ENCODE data around the gene ATG9B. TPM values are rescaled to one million over a fixed set of nuclear protein-coding genes. Genes with fewer than 3 reads are reported as not detected.

ATG9B gene
- total RNA-seq, 1 experiment from 2014 or later = 1.3 TPM

DNA sequence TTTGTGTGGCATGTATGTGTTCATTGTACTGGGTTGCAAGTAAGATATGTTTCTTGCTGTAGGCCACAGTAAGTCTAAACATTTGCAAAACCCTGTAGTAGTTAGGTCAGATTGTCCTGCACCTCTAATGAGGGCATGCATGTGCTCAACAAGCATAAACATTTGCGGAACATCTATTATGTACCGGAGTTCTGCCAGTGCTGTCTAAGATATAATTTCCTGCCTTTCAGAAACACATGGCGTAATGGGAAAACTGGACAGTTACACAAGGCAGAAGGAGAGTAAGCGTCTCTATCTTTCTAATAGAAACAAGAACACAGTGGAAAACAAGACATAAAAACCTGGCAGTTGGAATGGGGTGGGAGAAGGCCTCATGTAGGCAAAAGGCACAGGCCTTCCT is 6.7 kb upstream of the ATG9B start:
- Histone ChIP-seq H3K27me3 (ENCODE audit: low read length) (no peaks in the 10 kb centered on the region), H3K79me2 (ENCODE audit: low read length) (peaks cover 24% of the 10 kb centered on the region), H3K9ac (ENCODE audit: low read length) (no peak overlapping the region), H3K4me2 (ENCODE audit: low read length) (no peak overlapping the region), H3K9me2 (replicated peaks; ENCODE audit: low read length) (no peaks in the 10 kb centered on the region), H3K4me1 (ENCODE audit: insufficient read depth, low read length) (peaks cover 26% of the 10 kb centered on the region), H2AFZ (ENCODE audit: low read length) (no peak overlapping the region), H4K20me1 (ENCODE audit: low read length) (no peaks in the 10 kb centered on the region), H3K4me3 (ENCODE audit: low read length) (no peak overlapping the region), H3F3A (ENCODE audit: low read length, unreplicated experiment) (no peaks in the 10 kb centered on the region), H3K36me3 (ENCODE audit: low read depth, low read length) (no peaks in the 10 kb centered on the region; the same call in 1 of the 2 replicates), H3K27ac (ENCODE audit: low read length) (no peak overlapping the region), H3K9me3 (ENCODE audit: low read length) (no peaks in the 10 kb centered on the region)
- ATAC-seq = no peak
- POLR2A ChIA-PET (ENCODE audit: unreplicated experiment) = no interaction called here
- intact Hi-C loops (cut with micrococcal nuclease) = no loop called here
- no TSS peak for BruUV-seq (replicated peaks)
- TF ChIP-seq CTCF (conservative IDR thresholded peaks at IDR 0.05; ENCODE audit: low read depth, low read length) (no peak), EZH2 (IDR thresholded peaks at IDR 0.05; ENCODE audit: low read length, unreplicated experiment) (no peak), EZH2phosphoT487 (IDR thresholded peaks at IDR 0.05; ENCODE audit: borderline replicate concordance, low read length) (no peak)
- CTCF ChIA-PET = no interaction called here
- no peak for DNase-seq

DNA sequence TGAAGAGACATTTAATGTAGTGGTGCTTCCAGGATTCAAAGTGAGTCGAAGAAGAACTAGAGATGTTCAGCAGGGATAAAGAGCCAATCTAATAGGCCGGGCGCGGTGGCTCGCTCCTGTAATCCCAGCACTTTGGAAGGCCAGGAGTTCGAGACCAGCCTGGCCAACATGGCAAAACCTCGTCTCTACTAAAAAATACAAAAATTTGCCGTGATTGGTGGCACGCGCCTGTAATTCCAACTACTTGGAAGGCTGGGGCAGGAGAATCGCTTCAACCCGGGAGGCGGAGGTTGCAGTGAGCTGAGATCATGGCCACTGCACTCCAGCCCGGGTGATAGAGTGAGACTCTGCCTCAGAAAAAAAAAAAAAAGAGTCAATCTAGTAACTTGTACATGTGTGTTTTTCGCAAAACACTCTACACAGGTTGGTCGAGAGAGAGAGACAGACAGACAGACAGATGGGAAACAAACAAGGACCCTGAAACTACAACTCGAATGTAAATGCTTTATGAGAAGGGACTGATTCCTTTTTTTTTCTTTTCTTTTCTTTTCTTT is 4.7 kb upstream of the ATG9B start:
- ATAC-seq = no peak
- Histone ChIP-seq H3K4me1 (ENCODE audit: insufficient read depth, low read length) (peaks cover 40% of the 10 kb centered on the region), H3F3A (ENCODE audit: low read length, unreplicated experiment) (no peaks in the 10 kb centered on the region), H3K36me3 (ENCODE audit: low read depth, low read length) (no peaks in the 10 kb centered on the region), H3K4me2 (ENCODE audit: low read length) (peak overlapping the region; percentile 88), H3K27me3 (ENCODE audit: low read length) (no peaks in the 10 kb centered on the region), H3K79me2 (ENCODE audit: low read length) (peaks cover 24% of the 10 kb centered on the region), H3K9ac (ENCODE audit: low read length) (peak overlapping the region; percentile 86), H3K9me3 (ENCODE audit: low read length) (no peaks in the 10 kb centered on the region), H4K20me1 (ENCODE audit: low read length) (no peaks in the 10 kb centered on the region), H2AFZ (ENCODE audit: low read length) (peak overlapping the region; percentile 72), H3K27ac (ENCODE audit: low read length) (peak overlapping the region; percentile 81), H3K4me3 (ENCODE audit: low read length) (peak overlapping the region; percentile 75), H3K9me2 (replicated peaks; ENCODE audit: low read length) (no peaks in the 10 kb centered on the region)
- ChIA-PET CTCF (interaction anchor here (1.5 kb wide), 1 partner anchor 82 kb away, joined by 12 read pairs; no protein-coding TSS in a partner anchor), POLR2A (ENCODE audit: unreplicated experiment) (interaction anchor here (0.7 to 1.0 kb wide), 2 partner anchors 10 to 19 kb away, joined by 3 read pairs; no protein-coding TSS in a partner anchor)
- intact Hi-C loops (cut with micrococcal nuclease) = loop anchor here (1.0 kb wide), 3 partner anchors 29 to 82 kb away; partner anchors contain the start of gene FASTK
- no peak for DNase-seq
- TF ChIP-seq CTCF (conservative IDR thresholded peaks at IDR 0.05; ENCODE audit: low read depth, low read length) (no peak), EZH2phosphoT487 (IDR thresholded peaks at IDR 0.05; ENCODE audit: borderline replicate concordance, low read length) (no peak), EZH2 (IDR thresholded peaks at IDR 0.05; ENCODE audit: low read length, unreplicated experiment) (no peak)
- no TSS peak for BruUV-seq (replicated peaks)
